H9 (cell line): ENCODE results near the gene SLC5A2. TPM values are rescaled to one million over a fixed set of nuclear protein-coding genes. Genes with fewer than 3 reads are reported as not detected.

ENCODE experiments used
- DNase-seq: peaks from one replicate; pipeline ENCODE4 v3.0.0-alpha.2; 2017
- H2AFZ ChIP-seq: one replicate; pipeline ENCODE4 v1.6.1; 2013; ENCODE audit warnings: mild to moderate bottlenecking, low read length, control low read depth, moderate library complexity
- H2AK5ac ChIP-seq: 2 replicates; pipeline ENCODE4 v1.6.1; 2013; ENCODE audit warnings: low read length, control low read depth, mixed read lengths; ENCODE audit not compliant: insufficient read length
- H2BK120ac ChIP-seq: one replicate; pipeline ENCODE4 v1.6.1; 2013; ENCODE audit warnings: low read depth, mild to moderate bottlenecking, low read length, control low read depth, inconsistent platforms; ENCODE audit not compliant: poor library complexity, severe bottlenecking
- H2BK12ac ChIP-seq: 2 replicates; pipeline ENCODE4 v1.6.1; 2013; ENCODE audit warnings: low read length, control low read depth, mixed read lengths, low read depth; ENCODE audit not compliant: insufficient read length
- H2BK15ac ChIP-seq: 2 replicates; pipeline ENCODE4 v1.6.1; 2013; ENCODE audit warnings: low read depth, low read length, control low read depth
- H2BK20ac ChIP-seq: one replicate; pipeline ENCODE4 v1.6.1; 2013; ENCODE audit warnings: low read depth, mild to moderate bottlenecking, low read length, control low read depth, inconsistent platforms; ENCODE audit not compliant: poor library complexity, severe bottlenecking
- H2BK5ac ChIP-seq: 2 replicates; pipeline ENCODE4 v1.6.1; 2013; ENCODE audit warnings: low read length, control low read depth, mixed read lengths; ENCODE audit not compliant: insufficient read length
- H3K14ac ChIP-seq: 2 replicates; pipeline ENCODE4 v1.6.1; 2013; ENCODE audit warnings: low read length, control low read depth; ENCODE audit not compliant: insufficient read depth
- H3K18ac ChIP-seq: 2 replicates; pipeline ENCODE4 v1.6.1; 2013; ENCODE audit warnings: low read depth, mild to moderate bottlenecking, mixed read lengths, low read length, control low read depth; ENCODE audit not compliant: insufficient read length
- H3K23ac ChIP-seq: 2 replicates; pipeline ENCODE4 v1.6.1; 2013; ENCODE audit warnings: low read length, control low read depth, mixed read lengths, low read depth; ENCODE audit not compliant: insufficient read length
- H3K23me2 ChIP-seq: 2 replicates; pipeline ENCODE4 v1.6.1; 2013; ENCODE audit warnings: low read depth, mild to moderate bottlenecking, mixed read lengths, low read length, control low read depth; ENCODE audit not compliant: insufficient read length, poor library complexity, severe bottlenecking
- H3K27ac ChIP-seq: 2 replicates; pipeline ENCODE4 v1.5.1; 2013; ENCODE audit warnings: low read length, control low read depth, mixed read lengths, low read depth; ENCODE audit not compliant: insufficient read length
- H3K27me3 ChIP-seq: 2 replicates; pipeline ENCODE4 v1.6.1; 2013; ENCODE audit warnings: low read length, control low read depth, inconsistent platforms; ENCODE audit not compliant: insufficient read depth
- H3K4ac ChIP-seq: 2 replicates; pipeline ENCODE4 v1.6.1; 2013; ENCODE audit warnings: low read depth, mild to moderate bottlenecking, control low read depth, inconsistent platforms, low read length, moderate library complexity
- H3K4me1 ChIP-seq: 2 replicates; pipeline ENCODE4 v1.6.1; 2013; ENCODE audit warnings: low read length, control low read depth, inconsistent platforms; ENCODE audit not compliant: insufficient read depth
- H3K4me2 ChIP-seq: 2 replicates; pipeline ENCODE4 v1.6.1; 2013; ENCODE audit warnings: low read length, control low read depth, mixed read lengths; ENCODE audit not compliant: insufficient read length, insufficient read depth
- H3K56ac ChIP-seq: 2 replicates; pipeline ENCODE4 v1.6.1; 2013; ENCODE audit warnings: low read depth, mild to moderate bottlenecking, mixed read lengths, low read length, control low read depth; ENCODE audit not compliant: insufficient read length
- H3K79me1 ChIP-seq: 2 replicates; pipeline ENCODE4 v1.6.1; 2013; ENCODE audit warnings: low read depth, mild to moderate bottlenecking, moderate library complexity, low read length, control low read depth, inconsistent platforms; ENCODE audit not compliant: insufficient read depth, poor library complexity, severe bottlenecking
- H3K79me2 ChIP-seq: 2 replicates; pipeline ENCODE4 v1.6.1; 2013; ENCODE audit warnings: low read length, control low read depth, inconsistent platforms; ENCODE audit not compliant: insufficient read depth
- H3K9ac ChIP-seq: 2 replicates; pipeline ENCODE4 v1.6.1; 2013; ENCODE audit warnings: low read length, control low read depth, mixed read lengths; ENCODE audit not compliant: insufficient read length; ENCODE audit errors: extremely low read depth
- H3K9me3 ChIP-seq: one replicate; pipeline ENCODE4 v1.6.1; 2013; ENCODE audit warnings: low read depth, low read length, inconsistent platforms; ENCODE audit not compliant: control insufficient read depth
- H3T11ph ChIP-seq: one replicate; pipeline ENCODE4 v1.6.1; 2013; ENCODE audit warnings: mild to moderate bottlenecking, low read length, control low read depth, inconsistent platforms
- H4K20me1 ChIP-seq: one replicate; pipeline ENCODE4 v1.6.1; 2013; ENCODE audit not compliant: control insufficient read depth, insufficient read length, insufficient read depth
- H4K5ac ChIP-seq: 2 replicates; pipeline ENCODE4 v1.6.1; 2013; ENCODE audit warnings: low read depth, mild to moderate bottlenecking, mixed read lengths, low read length, control low read depth; ENCODE audit not compliant: insufficient read length
- H4K8ac ChIP-seq: replicated peaks from 2 replicates; pipeline ENCODE4 v1.6.1; 2013; ENCODE audit warnings: low read length, control low read depth, mixed read lengths, low read depth; ENCODE audit not compliant: insufficient read length
- H4K91ac ChIP-seq: 2 replicates; pipeline ENCODE4 v1.6.1; 2013; ENCODE audit warnings: low read depth, mild to moderate bottlenecking, moderate library complexity, mixed read lengths, low read length, control low read depth; ENCODE audit not compliant: insufficient read length
- H3K27ac Mint-ChIP-seq, 3 experiments: 2 replicates in 2 of 3; 3 replicates in 1 of 3; pipeline ENCODE4 v1.8.0; 2020 to 2021; ENCODE audit warnings: mixed read lengths in 3 of 3, mild to moderate bottlenecking in 1 of 3, moderate library complexity in 1 of 3
- H3K27me3 Mint-ChIP-seq: 2 replicates; pipeline ENCODE4 v1.8.0; 2021; ENCODE audit warnings: low read depth, mild to moderate bottlenecking, moderate library complexity, mixed read lengths
- H3K36me3 Mint-ChIP-seq, 3 experiments: 2 replicates in 2 of 3; 3 replicates in 1 of 3; pipeline ENCODE4 v1.8.0; 2020 to 2021; ENCODE audit warnings: low read depth in 3 of 3, mixed read lengths in 3 of 3; ENCODE audit not compliant: insufficient read depth in 1 of 3
- H3K4me1 Mint-ChIP-seq, 2 experiments: 2 replicates each; pipeline ENCODE4 v1.8.0; 2020; ENCODE audit warnings: mixed read lengths in 2 of 2
- H3K4me3 Mint-ChIP-seq, 2 experiments: 2 replicates in 1 of 2; 3 replicates in 1 of 2; pipeline ENCODE4 v1.8.0; 2020 to 2021; ENCODE audit warnings: mild to moderate bottlenecking in 2 of 2, mixed read lengths in 2 of 2, moderate library complexity in 1 of 2
- H3K9me3 Mint-ChIP-seq, 2 experiments: 2 replicates in 1 of 2; 3 replicates in 1 of 2; pipeline ENCODE4 v1.8.0; 2020; ENCODE audit warnings: mild to moderate bottlenecking in 2 of 2, mixed read lengths in 2 of 2, moderate library complexity in 1 of 2
- CTCF ChIP-seq: fragments of 200-600 bp; sonication (generic); conservative IDR thresholded peaks from 3 replicates; pipeline ENCODE4 v1.8.0; 2021; ENCODE audit warnings: antibody characterized with exemption, mild to moderate bottlenecking
- WGBS: extraction: QIAGEN DNeasy Blood & Tissue Kit; methylation state at CpG from one replicate; pipeline ENCODE4 v1.1.7; 2013; ENCODE audit warnings: missing lambda C conversion rate, low lambda C conversion rate, mixed read lengths; ENCODE audit not compliant: insufficient read length; ENCODE audit errors: extremely low coverage; 5-methylcytosine and 5-hydroxymethylcytosine counted together
- total RNA-seq: library from RNA; stranded (reverse); gene quantifications from 2 replicates; pipeline ENCODE4 v1.2.1, GENCODE V29; 2021

Gene SLC5A2
- total RNA-seq, 1 experiment from 2014 or later = 0.52 TPM

GRCh38 chr16:31496670-31497069, 13.7 kb downstream of the SLC5A2 start:
- Histone ChIP-seq H2BK15ac (no peak overlapping the region), H3K79me1 (no peaks in the 10 kb centered on the region), H2AK5ac (no peak overlapping the region), H2BK12ac (no peak overlapping the region), H2AFZ (no peak overlapping the region), H3K56ac (no peak overlapping the region), H3K4me1 (0 out of 2 replicates have a peak, but pooled peaks cover under 1% of the 10 kb centered on the region), H3K23me2 (no peaks in the 10 kb centered on the region), H4K91ac (no peak overlapping the region), H3K4ac (no peak overlapping the region), H3K18ac (no peak overlapping the region), H4K5ac (no peak overlapping the region), H3K27me3 (no peaks in the 10 kb centered on the region), H3K27ac (no peak overlapping the region), H3K9me3 (no peaks in the 10 kb centered on the region), H3K9ac (no peak overlapping the region), H2BK20ac (no peak overlapping the region), H4K20me1 (no peaks in the 10 kb centered on the region), H3T11ph (no peak overlapping the region), H3K23ac (no peak overlapping the region), H2BK120ac (no peak overlapping the region), H3K4me2 (no peak overlapping the region), H2BK5ac (no peak overlapping the region), H4K8ac (no peak overlapping the region), H3K79me2 (no peaks in the 10 kb centered on the region), H3K14ac (no peak overlapping the region)
- peaks cover 6% of the 10 kb centered on the region in 2 experiments for H3K4me1 Mint-ChIP-seq
- no CpG with 5 or more reads among the region's 10 CpGs for WGBS
- no peak overlapping the region for H3K4me3 Mint-ChIP-seq
- DNase-seq = no peak
- H3K36me3 Mint-ChIP-seq = peaks cover 11 to 61% (median 38%) of the 10 kb centered on the region in 3 experiments
- no peaks in the 10 kb centered on the region for H3K9me3 Mint-ChIP-seq
- H3K27me3 Mint-ChIP-seq = no peaks in the 10 kb centered on the region
- peak overlapping the region in 1 of 3 experiments; percentile 44; a peak in 1 of 7 replicates for H3K27ac Mint-ChIP-seq
- no peak for TF ChIP-seq CTCF
